ENCODE data around the gene ACAP1.

Gene ACAP1

DNA sequence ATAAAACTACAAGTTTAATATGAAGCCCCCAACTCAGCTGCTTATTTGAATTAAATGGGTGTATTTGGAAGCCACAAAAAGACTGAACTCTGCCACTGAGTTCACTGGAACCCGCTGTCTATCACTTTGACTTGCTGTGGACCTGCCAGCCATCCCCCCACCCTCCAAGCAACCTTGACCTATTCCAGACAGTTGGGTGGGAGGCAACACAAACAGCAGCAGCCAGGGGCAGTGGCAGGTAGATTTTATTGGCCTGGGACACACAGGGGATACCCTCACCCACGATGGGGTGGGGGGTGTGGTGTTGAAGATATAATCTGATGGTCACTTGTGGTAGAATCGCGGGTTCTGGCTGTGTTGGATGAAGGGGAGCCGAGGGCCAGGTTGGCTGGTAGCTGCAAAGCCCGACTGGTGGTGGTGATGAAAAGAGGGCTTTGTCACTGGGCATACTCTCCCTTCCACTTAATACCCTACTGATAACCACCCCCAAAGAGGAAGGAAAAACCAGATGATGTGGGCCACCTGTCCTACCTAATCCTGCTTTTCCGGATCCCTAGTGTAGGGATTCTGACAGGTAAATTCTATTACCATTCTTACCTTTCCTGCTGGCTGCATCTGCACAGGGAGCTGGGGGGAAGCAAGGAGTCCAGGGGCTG lies 23.8 kb upstream of the ACAP1 start:
- no peak for DNase-seq (ENCODE audit: low spot score)

GRCh38 chr17:7313088-7313889 lies 23.0 kb upstream of the ACAP1 start:
- DNase-seq (ENCODE audit: low spot score), result no peak

DNA sequence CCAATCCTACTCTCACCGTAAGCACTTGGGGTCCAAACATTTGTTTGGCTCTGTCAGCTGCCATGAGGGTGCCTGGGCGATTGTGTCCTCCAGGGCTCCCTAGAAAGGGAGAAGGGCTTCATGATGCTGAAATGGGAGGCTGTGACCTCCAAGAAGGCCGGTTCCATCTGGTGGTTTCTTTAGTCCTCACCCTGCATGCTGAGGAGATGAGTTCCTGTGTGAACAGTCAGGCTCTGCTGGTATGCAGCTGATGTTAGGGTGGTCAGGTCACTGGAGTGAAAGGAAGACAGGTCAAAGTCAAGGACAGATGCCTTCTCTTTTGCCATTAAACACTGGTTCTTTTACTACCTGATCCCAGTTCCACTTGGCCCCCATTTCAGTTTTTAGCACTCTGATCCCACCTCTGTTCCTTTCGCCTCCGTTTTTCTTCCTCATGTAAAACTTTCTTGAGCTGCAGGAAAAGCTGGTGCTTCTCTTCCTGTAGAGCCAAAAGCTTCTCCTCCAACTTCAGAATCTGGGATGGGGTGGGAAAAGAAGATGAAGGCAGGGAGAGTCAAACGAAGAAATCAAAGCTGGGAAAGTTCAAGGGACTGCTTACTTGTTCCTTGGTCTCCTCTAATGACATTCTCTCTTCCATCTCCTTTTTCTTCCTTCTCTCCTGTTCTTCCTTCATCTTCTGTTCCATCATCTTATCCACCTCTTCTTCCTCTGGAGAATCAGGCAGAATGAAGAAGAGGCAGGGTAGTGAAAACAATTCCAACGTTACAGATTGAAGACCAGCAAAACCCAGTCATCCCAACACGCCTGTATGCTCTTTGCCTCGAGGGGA lies 22.2 kb upstream of the ACAP1 start:
- no peak for DNase-seq (ENCODE audit: low spot score)

- DNase-seq (ENCODE audit: low spot score), result peak; percentile 82
These were observed 21.4 kb upstream of the ACAP1 start, which contains the start of gene GPS2 for GRCh38 chr17:7314719-7315569. Gene GPS2, minus strand, starts transcription at chr17:7315360. Its CDS starts 308 bp downstream, at chr17:7315052.

GRCh38 chr17:7315570-7316235 lies 20.6 kb upstream of the ACAP1 start:
- DNase-seq (ENCODE audit: low spot score), result no peak

DNA sequence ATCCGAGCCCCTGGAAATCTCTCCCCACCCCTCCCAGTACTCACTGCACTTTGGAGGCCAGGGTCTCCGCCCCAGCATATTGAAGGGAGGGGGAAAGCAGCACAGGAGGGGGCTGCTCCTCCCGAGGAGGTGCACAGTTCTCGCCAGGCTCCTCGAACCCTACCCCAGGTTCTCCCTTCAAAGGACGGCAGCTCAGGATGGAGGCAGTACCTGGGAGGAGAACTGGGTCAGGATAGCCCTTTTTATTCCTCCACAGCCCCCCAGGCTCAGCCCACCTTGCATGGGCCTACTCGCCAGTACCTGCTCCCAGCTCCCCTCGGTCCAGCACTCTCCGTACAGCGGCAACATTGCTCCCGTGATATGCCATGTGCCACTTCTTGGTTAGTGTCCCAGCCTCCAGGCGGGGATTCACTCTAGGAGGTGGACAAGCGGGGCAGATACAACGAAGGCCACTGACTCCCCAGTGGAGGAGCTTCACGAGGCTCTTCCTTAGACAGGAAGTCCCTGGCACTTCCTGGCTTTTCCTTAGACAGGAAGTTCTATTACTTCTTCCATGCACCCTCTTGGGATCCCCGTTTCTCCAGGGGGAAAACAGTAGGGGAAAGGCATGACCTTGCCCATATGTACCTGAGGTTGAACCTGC lies 19.0 kb upstream of the ACAP1 start:
- DNase-seq (ENCODE audit: low spot score), result no peak

DNA sequence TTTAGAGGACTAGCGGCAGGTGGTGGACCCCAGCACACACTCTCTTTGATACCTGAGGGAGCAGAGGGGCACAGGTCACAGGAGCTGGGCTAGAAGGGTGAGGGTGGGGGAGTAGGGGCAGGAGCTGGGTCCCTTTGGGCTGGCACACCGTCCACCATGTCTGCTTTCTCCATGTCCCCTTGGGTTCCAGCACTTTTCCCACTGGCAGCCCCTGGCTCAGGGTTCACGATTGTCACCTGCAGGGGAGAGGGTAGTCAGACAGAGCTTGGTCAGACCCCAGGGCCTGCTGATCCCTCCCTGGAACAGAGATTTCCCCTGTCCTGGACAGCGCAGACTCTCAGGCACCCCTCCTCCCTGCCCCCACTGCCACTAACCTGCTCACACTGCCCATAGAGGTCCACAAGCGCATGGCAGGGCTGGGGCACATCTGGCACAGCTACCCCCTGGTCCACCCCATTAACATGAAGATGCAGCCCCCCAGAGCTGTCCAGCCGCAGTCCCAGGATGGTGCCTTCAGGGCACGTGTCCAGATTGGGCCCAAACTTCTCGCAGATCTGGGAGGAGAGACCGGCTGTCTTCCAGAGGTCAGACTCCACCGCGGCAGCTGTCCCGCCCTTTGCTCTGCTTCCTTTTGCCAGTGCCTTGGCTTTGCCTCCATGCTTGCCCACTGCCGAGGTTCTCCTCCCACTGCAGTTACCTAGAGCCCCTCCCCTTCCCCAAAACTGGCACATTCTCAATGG lies 18.0 kb upstream of the ACAP1 start:
- DNase-seq (ENCODE audit: low spot score), result no peak

GRCh38 chr17:7321466-7321865 lies 14.9 kb upstream of the ACAP1 start:
- DNase-seq (ENCODE audit: low spot score), result no peak

DNA sequence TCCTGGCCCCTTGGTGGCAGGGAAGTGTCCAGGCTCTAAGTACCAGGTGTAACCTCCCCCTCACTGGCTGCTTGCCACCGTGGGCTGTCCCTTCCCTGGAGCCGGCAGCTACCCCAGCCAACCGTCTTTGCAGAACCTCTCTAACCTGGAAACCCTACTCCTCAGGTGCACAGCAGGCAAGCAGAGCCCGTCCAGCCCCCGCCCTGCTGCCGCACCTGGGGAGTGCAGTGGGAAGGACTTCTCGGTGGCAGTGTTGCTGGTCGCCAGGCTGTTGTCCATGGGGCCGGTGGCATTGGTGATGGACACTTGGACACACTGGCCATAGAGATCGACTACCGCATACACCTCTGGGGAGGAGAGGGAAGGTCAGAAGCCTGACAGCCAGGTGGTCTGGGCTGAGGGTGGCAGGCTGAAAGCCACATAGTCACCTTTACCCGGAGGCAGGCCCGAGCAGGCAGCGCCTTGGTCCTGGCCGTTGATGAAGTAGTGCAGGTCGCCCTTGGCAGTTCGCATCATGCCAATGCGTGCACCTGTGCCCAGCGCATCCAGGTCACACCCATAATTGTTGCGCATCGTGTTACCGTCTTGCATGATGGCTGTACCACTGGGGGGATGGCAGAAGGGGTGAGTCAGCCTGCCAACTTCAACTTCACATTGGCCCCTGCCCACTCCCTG lies 13.7 kb upstream of the ACAP1 start:
- DNase-seq (ENCODE audit: low spot score), result no peak

DNA sequence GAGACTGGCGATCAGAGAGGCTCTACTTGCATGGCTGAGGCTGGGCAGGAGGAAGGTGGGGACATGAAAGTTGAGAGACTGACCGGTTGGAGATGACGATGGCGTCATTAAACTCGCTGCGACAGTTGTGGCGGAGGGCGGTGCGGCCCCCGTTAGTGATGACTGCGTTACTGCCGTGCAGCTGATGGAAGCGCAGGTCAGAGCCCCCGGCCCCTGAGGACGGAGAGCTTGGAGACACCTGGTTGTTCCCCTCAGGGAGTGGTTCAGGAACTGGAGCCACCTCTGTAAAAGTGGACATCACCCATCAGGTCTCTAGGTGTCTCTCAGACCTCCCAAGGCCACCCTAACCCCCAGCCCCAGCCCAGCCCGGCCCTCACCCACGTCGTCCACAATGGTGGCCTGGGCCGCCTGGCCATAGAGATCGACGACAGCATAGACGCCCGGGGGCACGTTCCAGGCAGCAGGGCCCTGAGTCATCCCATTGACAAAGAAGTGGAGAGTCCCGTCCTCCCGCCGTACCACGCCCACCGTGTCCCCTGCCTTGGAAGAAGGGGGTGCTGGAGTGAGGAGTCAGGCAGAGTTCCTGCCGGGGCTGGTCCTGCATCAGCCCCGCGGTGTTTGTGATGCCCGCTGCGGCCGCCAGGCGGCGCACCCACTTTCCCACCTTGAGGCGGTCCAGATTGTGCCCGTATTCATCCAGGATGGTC lies 12.4 kb upstream of the ACAP1 start:
- DNase-seq (ENCODE audit: low spot score), result no peak

DNA sequence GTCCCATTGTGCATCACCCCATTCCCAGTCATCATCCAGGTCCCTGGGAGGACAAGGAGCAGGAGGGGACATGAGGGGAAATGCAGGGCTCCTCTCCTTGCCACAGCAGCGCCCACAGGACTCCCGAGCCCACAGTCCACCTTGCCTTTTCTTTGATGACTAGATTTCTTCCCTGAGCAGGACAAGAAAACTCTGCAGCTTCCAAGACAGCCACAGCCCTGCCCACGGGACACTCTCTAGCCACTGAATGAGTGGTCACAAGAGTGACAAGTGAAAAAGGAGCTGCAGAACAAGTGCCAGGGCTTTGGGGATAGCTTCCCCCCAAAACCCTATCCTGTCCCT lies 11.9 kb upstream of the ACAP1 start:
- DNase-seq (ENCODE audit: low spot score), result no peak

- no peak for DNase-seq (ENCODE audit: low spot score)
These were observed 11.2 kb upstream of the ACAP1 start for GRCh38 chr17:7325031-7325528.

DNA sequence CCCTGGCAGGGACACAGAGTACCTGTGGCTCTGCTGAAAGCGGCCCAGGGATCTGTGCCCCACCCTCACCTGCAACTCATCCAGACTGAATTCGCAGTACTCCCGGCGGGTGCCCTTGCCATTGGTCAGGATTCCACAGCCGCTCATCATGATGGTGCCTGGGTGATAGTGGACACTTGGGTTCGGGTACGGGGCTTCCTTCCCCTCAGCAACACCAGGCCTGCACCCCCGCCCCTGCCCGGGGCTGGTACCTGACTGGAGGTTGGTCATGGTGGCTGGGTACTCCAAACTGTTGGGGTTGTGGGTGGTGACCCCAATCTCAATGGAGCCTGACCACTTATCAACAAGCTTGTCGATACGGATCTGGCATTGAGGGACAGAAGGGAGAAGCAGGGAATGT lies 10.1 kb upstream of the ACAP1 start:
- DNase-seq (ENCODE audit: low spot score), result no peak

GRCh38 chr17:7327056-7327455 lies 9.3 kb upstream of the ACAP1 start:
- no peak for DNase-seq (ENCODE audit: low spot score)

DNA sequence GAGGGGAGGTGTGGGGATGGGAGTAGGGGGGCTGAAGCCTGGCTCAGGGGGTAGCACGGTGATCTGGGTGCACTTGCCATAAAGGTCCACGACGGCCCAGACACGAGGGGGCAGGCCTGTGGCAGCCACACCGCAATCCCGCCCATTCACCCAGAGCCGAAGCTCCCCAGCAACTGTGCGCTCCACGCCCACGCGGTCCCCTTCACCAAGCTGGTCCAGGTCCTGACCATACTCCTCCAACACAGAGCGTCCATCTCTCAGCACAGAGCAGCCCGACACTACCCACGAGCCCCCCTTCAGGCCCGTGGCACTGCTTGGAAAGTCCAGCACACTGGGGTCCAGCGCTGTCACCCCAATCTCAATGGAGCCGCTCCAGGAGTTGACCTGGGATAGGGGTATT lies 8.8 kb upstream of the ACAP1 start:
- DNase-seq (ENCODE audit: low spot score), result no peak

- DNase-seq (ENCODE audit: low spot score), result no peak
These were observed 8.3 kb upstream of the ACAP1 start for GRCh38 chr17:7328009-7328408.

GRCh38 chr17:7328840-7329373 lies 7.4 kb upstream of the ACAP1 start, which contains the start of gene NEURL4:
Gene NEURL4, minus strand, starts transcription at chr17:7329335. Its CDS starts 23 bp downstream, at chr17:7329312.
- DNase-seq (ENCODE audit: low spot score), result no peak

GRCh38 chr17:7329374-7329996 lies 6.8 kb upstream of the ACAP1 start:
- peak; percentile 98 for DNase-seq (ENCODE audit: low spot score)
